ENCODE results near the gene RBMS3. TPM values are rescaled to one million over a fixed set of nuclear protein-coding genes. Genes with fewer than 3 reads are reported as not detected.

RBMS3 gene
- total and polyA plus RNA-seq, 2 of the 13 experiments (the other 11 are each of a cell fraction or from before 2014, with no cell fraction given), result not detected

- no peak for TF ChIP-seq ZUFSP (CRISPR knock-in tag; IDR thresholded peaks at IDR 0.05; ENCODE audit: borderline replicate concordance)
Measured at GRCh38 chr3:29516164-29516563, 235.3 kb downstream of the RBMS3 start (continued).

GRCh38 chr3:29520764-29521163 lies 239.9 kb downstream of the RBMS3 start:
- FAIRE-seq, result no peak
- no TSS peak for BruUV-seq (replicated peaks)
- no peaks in the 10 kb centered on the region for H3K36me3 ChIP-seq (replicated peaks in 1 of 2; ENCODE audit: control insufficient read depth in 1 of 2, insufficient read depth in 2 of 2, low read length in 2 of 2)
- H3K9ac ChIP-seq (ENCODE audit: insufficient read depth, low read depth, low read length), result no peak overlapping the region
- no peaks in the 10 kb centered on the region for H3K79me2 ChIP-seq (ENCODE audit: insufficient read depth, low read length)
- TF ChIP-seq BRF2 (CRISPR knock-in tag; IDR thresholded peaks at IDR 0.05) (no peak), PRDM4 (CRISPR knock-in tag; IDR thresholded peaks at IDR 0.05; ENCODE audit: borderline replicate concordance) (no peak), KLF15 (CRISPR knock-in tag; IDR thresholded peaks at IDR 0.05; ENCODE audit: borderline replicate concordance) (no peak), NONO (IDR thresholded peaks at IDR 0.05) (no peak), NONO (CRISPR knock-in tag; conservative IDR thresholded peaks at IDR 0.05) (no peak), ZNF326 (CRISPR knock-in tag; IDR thresholded peaks at IDR 0.05; ENCODE audit: borderline replicate concordance) (no peak), ZNF562 (CRISPR knock-in tag; IDR thresholded peaks at IDR 0.05; ENCODE audit: borderline replicate concordance) (no peak), ZMYM3 (CRISPR knock-in tag; IDR thresholded peaks at IDR 0.05) (no peak), ZGPAT (CRISPR knock-in tag; IDR thresholded peaks at IDR 0.05) (no peak), EZH2 (conservative IDR thresholded peaks at IDR 0.05; ENCODE audit: low read depth, low read length) (no peak)
- no peak for DNase-seq (ENCODE audit: low spot score)
- H3K4me3 ChIP-seq (replicated peaks in 1 of 3; ENCODE audit: insufficient read depth in 1 of 3, low read depth in 2 of 3, low read length in 3 of 3), result no peak overlapping the region
- no peak overlapping the region for H3K4me2 ChIP-seq (ENCODE audit: low read depth, low read length)
- ChIA-PET POLR2A (no interaction called here), CTCF (ENCODE audit: low intra/inter-chr PET ratio, low total read pairs) (no interaction called here)
- H2AFZ ChIP-seq (ENCODE audit: low read length), result no peak overlapping the region
- intact Hi-C loops (cut with micrococcal nuclease; ENCODE audit: unreplicated experiment), result no loop called here
- no peaks in the 10 kb centered on the region for H3K9me3 ChIP-seq (ENCODE audit: low read length)
- no peaks in the 10 kb centered on the region for H4K20me1 ChIP-seq (ENCODE audit: insufficient read depth, low read length)
- no peak for ATAC-seq
- no peaks in the 10 kb centered on the region for H3K27me3 ChIP-seq (ENCODE audit: control insufficient read depth in 1 of 2, insufficient read depth in 2 of 2, low read length in 2 of 2)
- no peak overlapping the region for H3K27ac ChIP-seq (ENCODE audit: extremely low read length, insufficient read depth, low read length)
- in situ Hi-C loops (cut with HindIII; ENCODE audit: extremely low pct_ligation_motif_present, low pct_unique_long_range_greater_than_20kb), result no loop called here
- WGBS (ENCODE audit: low lambda C conversion rate), result 55% methylated on average over 3 of the region's 3 CpGs
- H3K4me1 ChIP-seq (ENCODE audit: insufficient read depth, low read length), result peaks cover 6% of the 10 kb centered on the region; the same call in 1 of the 2 replicates
